HG03196 (cell line): ENCODE data around the gene ANK2.

Source experiments
- ATAC-seq: cut with Tn5 transposase; IDR thresholded peaks from one replicate; pipeline ENCODE4 v1.9.1; 2021; ENCODE audit not compliant: unreplicated experiment

The ANK2 gene

DNA sequence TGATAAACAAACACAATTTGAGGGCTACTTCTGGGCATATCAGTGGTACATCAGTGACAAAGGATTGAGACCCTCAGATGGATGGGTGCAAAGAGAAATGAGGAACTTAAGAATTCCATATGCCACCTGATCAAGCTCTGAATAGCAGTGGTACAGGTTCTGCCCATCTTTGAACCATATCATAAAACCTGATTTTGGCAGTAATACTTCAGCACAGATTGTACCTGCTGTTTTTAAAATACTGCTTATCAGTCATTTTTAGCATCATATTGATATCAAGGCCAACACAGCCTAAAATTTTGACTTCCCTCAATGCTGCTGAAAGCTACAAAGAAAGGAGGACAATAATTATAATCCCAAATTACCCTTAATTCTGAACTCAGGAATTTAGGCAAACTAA, 41.5 kb downstream of the ANK2 start:
- ATAC-seq = no peak

GRCh38 chr4:113094331-113094730, 44.9 kb downstream of the ANK2 start:
- ATAC-seq = no peak

- ATAC-seq = no peak
Measured at GRCh38 chr4:113094802-113095201, 45.3 kb downstream of the ANK2 start.

- ATAC-seq = no peak
Measured at GRCh38 chr4:113101669-113102068, 52.2 kb downstream of the ANK2 start.

- no peak for ATAC-seq
Measured at GRCh38 chr4:113103556-113103955, 54.1 kb downstream of the ANK2 start.

DNA sequence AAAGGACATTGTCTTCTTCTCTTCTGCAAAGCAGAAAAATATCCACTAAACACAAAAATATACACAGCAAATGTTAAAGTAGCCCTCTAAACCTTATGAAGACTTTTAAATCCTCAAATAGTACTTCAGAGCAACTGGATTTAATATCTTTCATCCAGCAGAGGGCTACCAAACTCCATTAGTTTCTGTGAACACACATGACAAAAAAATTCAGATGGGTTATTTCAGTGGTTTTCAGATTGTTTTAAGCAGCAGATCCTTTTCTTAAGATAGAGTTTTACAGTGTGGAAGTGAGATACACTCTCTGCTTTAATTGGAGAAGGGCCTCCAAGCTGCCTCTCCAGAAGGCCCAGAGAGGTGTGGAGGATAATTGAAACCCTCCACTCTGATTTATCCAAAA, 56.7 kb downstream of the ANK2 start:
- ATAC-seq = no peak

- ATAC-seq = no peak
Measured at GRCh38 chr4:113109106-113109718, 59.8 kb downstream of the ANK2 start.

- ATAC-seq = no peak
Measured at GRCh38 chr4:113112338-113112978, 63.0 kb downstream of the ANK2 start.

DNA sequence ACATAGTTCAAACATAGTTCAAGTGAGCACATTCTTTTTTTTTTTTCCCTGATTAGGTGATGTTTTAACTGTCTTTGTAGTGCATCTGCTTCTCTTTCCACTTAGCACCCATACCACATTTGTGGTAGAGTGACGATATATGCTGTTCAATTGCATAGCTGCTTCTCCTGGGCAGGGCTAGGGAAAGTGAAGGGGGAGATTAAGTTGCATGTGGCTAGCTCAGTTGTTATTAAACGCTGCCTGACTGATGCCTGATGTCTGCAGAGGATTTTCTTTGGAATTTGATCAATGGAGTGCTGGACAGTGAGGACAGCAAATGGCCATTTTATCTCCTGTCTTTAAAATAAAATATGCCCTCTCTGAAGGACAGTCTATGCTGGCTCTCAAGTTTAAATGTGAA, 63.7 kb downstream of the ANK2 start:
- no peak for ATAC-seq

DNA sequence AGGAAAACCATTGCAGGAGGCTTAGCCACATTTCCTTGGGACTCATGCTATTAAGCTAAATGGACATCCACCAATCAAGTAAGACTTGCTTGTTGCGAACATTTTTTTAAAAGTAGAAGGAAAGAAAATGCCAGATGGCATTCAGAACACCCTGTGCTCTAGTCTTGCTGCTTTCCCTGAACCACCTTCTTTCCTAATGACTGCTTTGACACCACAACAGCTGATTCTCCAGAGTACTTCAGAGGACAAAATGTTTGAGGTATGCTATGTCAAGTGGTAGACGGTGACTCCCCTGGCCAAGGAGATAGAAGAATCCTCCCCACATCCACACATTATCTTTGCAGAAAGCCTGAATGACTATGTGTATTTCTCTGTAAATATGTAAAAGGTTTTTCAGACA, 65.4 kb downstream of the ANK2 start:
- no peak for ATAC-seq

GRCh38 chr4:113116414-113117357, 67.2 kb downstream of the ANK2 start:
- ATAC-seq = no peak

DNA sequence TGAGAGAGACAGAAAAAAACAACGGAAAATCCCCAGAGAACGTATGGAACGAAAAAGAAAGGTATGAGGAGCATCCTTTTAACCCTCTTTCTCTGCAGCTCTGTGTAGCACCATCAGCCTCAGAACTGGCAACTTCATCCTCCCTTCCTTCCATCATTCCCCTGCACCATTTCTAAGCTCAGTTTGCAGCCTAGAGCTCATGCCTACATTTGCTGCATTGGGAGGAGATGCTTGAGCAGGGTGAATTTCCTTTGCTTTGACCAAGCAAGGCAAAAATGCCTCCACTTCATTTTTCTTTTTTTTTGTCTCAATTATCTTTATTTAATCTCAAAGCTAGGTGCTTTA, 67.9 kb downstream of the ANK2 start:
- no peak for ATAC-seq

GRCh38 chr4:113122066-113122465, 72.6 kb downstream of the ANK2 start:
- no peak for ATAC-seq

DNA sequence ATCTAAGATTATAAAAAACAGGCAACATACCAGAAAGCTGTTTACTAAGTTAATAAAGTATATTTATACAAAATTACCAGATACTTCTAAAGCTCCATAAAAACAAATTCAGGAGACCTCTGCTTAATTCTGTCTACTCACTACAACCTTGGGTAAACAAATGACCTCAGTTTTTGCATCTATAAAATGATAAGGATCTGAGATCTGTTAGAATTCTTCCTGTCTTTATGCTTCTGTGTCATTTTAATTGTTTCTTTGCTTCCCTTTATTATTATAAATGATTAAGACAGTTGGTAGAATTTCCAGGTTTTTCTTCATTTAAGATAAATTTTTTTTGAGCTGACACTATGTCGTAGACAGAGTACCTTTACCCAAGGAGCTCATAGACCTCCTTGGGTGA, 76.0 kb downstream of the ANK2 start:
- no peak for ATAC-seq

GRCh38 chr4:113131136-113131535, 81.7 kb downstream of the ANK2 start:
- no peak for ATAC-seq

DNA sequence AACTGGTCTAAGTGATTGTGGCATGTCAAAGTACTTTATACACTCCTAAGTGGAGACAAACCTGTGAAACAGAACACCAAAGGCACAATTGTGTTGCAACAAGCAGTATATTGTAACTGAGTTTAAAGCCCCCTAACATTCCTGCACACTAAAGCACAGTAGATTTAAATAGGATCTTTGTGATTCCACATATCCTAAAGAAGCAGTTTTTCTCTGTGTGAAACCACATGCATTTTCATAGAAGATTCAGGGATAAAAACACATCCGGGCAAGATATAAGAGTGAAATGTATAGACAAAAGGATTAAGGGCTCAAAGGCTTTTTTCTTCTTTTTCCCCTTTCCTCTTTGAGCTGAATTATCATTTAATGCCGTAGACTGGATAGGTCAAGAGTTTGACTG, 82.2 kb downstream of the ANK2 start:
- ATAC-seq = no peak

DNA sequence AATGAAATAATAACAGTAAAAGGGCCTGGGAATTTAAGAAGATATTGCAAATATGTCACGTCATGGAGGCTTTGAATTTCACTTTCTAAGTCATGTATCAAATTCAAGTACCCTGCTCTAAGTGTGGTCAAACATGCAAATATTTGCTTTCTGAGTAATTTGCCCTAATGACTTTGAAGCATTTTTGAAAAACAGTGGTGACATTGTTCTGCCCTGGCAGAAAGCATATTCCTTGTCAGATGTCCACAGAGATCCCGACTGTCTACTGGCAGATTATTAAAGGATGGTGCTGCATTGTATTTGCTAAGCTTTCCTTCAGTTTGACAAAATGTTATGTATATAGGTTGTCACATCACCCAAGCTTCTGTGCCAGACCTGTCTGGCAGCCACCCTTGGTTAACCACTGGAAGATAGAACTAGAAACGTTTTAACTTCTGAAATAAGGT, 92.5 kb downstream of the ANK2 start:
- peak; percentile 44 for ATAC-seq

DNA sequence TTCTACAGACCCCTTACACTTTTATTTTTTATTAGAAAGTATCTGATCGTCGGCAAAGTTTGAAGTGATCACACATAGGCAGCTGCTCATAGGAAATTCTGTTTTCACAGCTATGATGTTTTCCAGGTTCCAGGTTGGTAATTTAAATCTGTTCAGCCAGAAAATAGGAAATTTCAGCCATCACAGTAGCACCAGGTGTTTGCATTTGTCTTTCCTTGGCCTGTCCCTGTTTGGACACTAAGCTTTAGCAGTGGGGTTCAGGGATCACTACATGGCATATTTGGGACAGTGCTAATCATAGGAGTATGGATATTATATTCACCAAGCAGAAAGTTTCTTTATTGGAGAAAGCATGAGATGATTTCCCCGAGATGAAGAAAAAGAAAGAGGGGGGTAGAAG, 92.9 kb downstream of the ANK2 start:
- no peak for ATAC-seq

GRCh38 chr4:113144091-113144490, 94.6 kb downstream of the ANK2 start:
- no peak for ATAC-seq

GRCh38 chr4:113145147-113145518, 95.7 kb downstream of the ANK2 start:
- ATAC-seq = no peak

- ATAC-seq = no peak
Measured at GRCh38 chr4:113145519-113146291, 96.3 kb downstream of the ANK2 start.
